Astrocyte of the cerebellum (primary cell): ENCODE results near the gene NFATC3.
A peak's percentile ranks its signal among the peaks of the same experiment; 100 is the strongest.

Experiments used
- DNase-seq: peaks from one replicate; pipeline ENCODE4 v3.0.0-alpha.2; 2011; ENCODE audit warnings: low read depth
- H3K4me3 ChIP-seq: 2 replicates; pipeline ENCODE4 v1.5.1; 2011; ENCODE audit warnings: mild to moderate bottlenecking, low read depth, low read length, moderate library complexity
- CTCF ChIP-seq: IDR thresholded peaks from 2 replicates; pipeline ENCODE4 v1.5.1; 2012; ENCODE audit warnings: low read length, low read depth, moderate library complexity, mild to moderate bottlenecking; ENCODE audit errors: missing control alignments
- in situ Hi-C: cut with HindIII; loops from 2 replicates; pipeline ENCODE4 v1.10.0; 2017; ENCODE audit warnings: low sequenced_read_pairs

NFATC3 gene

DNA sequence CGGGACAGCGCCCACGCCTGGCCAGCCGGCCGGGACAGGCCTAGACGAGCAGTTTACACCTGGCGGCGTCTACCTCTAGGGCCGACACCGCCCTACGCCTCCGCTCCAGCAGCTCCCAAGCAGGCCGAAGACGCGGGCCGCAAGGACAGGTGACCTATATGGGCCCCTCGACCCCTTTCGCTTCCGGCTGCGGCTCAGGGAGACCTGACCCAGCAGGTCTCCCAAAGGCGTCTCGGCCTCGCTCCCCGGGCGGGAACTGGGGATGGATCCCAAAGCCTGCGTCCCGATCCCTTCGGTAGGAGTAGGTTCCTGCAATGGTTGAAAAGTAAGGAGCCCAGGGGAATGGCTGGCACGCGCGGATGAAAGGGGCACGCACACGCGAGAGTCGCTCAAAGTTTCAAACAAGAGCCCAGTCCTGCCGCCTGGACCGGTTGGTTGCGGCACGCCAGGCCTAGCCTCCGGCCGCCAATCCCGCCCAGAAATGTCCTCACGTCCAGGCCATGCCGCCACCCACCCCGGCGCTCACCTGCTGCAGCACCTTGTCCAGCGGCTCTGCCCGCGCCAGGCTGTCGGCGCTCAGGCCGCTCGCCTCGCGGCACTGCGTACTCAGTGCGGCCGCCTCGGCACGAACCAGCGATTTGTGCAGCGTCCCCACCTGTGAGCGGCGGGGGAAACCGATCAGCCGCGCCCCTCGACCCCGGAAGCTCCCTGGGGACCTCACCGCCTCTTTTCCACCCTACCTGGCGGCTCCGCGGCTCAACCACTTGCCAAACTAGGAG is 150.1 kb downstream of the NFATC3 start:
- TF ChIP-seq CTCF, result no peak
- H3K4me3 ChIP-seq, result peak overlapping the region; percentile 10
- DNase-seq, result no peak
- in situ Hi-C loops, result no loop called here

DNA sequence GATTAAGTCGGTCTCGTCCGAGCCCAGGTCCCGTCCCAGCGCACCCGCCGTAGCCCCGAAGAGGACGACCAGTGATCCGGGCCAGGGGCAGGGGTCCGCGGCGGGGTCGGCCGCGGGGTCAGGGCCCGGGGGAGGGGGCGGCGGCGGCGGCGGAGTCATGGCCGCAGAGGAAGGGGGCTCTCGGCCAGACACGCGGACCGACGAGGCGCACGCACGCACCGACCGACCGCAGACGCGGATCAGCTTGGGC is 150.6 kb downstream of the NFATC3 start, which contains the start of gene ESRP2:
Gene ESRP2, minus strand, starts transcription at position 241 of the 250 bp plus-strand sequence. Its CDS starts 82 bp downstream, at position 159.
- H3K4me3 ChIP-seq, result peak within 1 kb of the TSS; percentile 43
- TF ChIP-seq CTCF, result no peak
- in situ Hi-C loops, result no loop called here
- no peak for DNase-seq

DNA sequence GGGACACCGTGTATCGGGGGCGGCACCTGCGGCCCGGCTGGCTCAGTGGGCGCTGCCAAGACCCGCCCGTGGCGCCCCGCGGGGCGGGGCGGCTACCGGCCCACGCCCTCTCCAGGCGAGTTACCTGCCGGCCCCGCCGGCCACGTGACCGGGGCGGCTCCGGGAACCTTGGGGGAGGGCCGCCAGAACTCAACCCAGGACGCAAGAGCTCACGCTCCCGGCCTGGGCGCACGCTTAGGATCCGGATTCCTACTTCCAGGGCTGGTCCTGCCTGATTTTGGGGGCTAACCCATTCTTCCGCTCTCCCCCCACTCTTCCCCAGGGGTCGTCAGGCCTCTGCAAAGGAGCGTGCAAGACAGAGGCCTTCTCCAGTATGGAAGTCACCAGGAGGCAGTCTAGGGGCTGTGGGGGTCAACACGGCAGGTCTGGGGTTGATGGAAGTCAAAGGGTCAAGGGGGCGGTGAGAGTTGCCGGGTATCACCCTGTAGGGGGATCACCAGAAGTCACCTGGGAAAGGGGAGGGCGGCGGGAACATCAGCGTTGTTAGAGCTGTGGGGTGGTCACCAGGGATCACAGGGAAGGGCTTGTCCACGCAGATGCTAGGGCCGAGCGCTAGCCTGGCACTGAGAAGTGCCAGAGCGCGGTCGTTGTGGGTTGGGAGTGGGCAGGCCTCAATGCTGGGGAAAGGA is 151.1 kb downstream of the NFATC3 start:
- peak overlapping the region; percentile 10 for H3K4me3 ChIP-seq
- no peak for TF ChIP-seq CTCF
- in situ Hi-C loops, result no loop called here
- no peak for DNase-seq

- TF ChIP-seq CTCF, result no peak
- DNase-seq, result no peak
- in situ Hi-C loops, result no loop called here
- peak overlapping the region; percentile 43 for H3K4me3 ChIP-seq
Measured at GRCh38 chr16:68236826-68237242, 151.7 kb downstream of the NFATC3 start.

DNA sequence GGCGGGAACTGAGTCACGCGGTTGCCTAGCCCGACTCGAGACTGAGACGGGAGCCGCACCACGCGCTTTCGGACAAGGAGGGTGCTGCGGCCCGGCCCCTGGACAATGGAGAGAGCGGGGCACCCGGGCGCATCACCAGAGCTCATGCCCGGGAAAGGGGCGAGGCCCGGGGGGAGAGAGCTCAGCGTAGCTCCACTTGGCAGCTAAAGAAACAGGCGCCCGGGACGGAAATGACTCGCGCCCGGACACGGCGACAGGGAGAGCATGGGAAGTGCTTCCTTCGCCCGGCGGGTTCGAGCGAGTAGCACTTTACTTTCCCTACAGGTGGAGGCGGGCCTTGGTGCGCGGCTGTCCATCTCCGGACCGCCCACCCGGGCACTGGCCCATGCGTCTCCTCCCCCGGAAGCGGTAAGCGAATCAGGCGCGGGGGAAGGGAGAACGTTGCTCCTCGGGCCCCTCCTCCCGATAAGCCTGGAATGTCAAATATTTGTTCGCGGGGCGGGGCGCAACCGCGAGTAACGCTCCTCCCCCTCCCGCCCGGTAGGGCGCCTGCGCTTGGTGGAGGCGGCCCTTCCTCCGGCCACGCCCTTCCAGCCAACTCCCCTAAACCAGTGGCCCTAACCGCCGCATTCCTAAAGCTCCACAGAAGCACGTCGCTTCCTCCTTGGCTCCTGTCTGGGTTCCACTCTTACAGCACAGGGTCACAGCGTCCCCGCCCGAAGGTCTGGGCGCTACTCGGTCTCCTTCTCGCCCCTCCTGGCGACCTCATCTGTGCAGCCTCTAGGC is 152.3 kb downstream of the NFATC3 start:
- in situ Hi-C loops, result no loop called here
- peak overlapping the region; percentile 43 for H3K4me3 ChIP-seq
- no peak for TF ChIP-seq CTCF
- peak; percentile 95 for DNase-seq

DNA sequence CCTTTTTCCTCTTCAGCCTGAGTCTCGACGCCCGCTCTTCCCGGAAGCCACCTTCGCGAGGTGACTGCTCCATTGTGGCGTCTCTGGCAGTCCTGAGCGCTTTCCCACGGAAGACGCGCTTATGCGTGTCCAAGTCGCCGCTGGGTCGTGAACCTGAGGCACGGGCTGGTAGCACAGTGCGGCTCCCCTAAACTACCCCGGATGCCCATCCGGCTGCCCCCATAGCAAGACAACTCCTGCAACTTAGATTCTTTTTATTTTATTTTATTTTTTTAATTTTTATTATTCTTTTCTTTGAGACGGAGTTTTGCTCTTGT is 152.8 kb downstream of the NFATC3 start:
- in situ Hi-C loops, result no loop called here

More for the DNA sequence above, 152.8 kb downstream of the NFATC3 start:
- no peak for TF ChIP-seq CTCF
- no peak for DNase-seq
- peak overlapping the region; percentile 43 for H3K4me3 ChIP-seq
